ENCODE data around the gene ALDH2.
A peak's percentile ranks its signal among the peaks of the same experiment; 100 is the strongest.

The ALDH2 gene

GRCh38 chr12:111838353-111838752 lies 71.6 kb downstream of the ALDH2 start:
- H3K4me3 ChIP-seq (ENCODE audit: control insufficient read depth, low read depth, low read length): no peak overlapping the region
- no peak for TF ChIP-seq CTCF (IDR thresholded peaks at IDR 0.05; ENCODE audit: control insufficient read depth, insufficient read depth, low read depth, low read length, missing control alignments)
- DNase-seq (ENCODE audit: low read depth): no peak

GRCh38 chr12:111840807-111841206 lies 74.1 kb downstream of the ALDH2 start:
- peak overlapping the region; percentile 91 for H3K4me3 ChIP-seq (ENCODE audit: control insufficient read depth, low read depth, low read length)
- no peak for TF ChIP-seq CTCF (IDR thresholded peaks at IDR 0.05; ENCODE audit: control insufficient read depth, insufficient read depth, low read depth, low read length, missing control alignments)
- DNase-seq (ENCODE audit: low read depth): no peak

GRCh38 chr12:111841236-111841749 lies 74.6 kb downstream of the ALDH2 start:
- H3K4me3 ChIP-seq (ENCODE audit: control insufficient read depth, low read depth, low read length): peak overlapping the region; percentile 91
- no peak for TF ChIP-seq CTCF (IDR thresholded peaks at IDR 0.05; ENCODE audit: control insufficient read depth, insufficient read depth, low read depth, low read length, missing control alignments)
- DNase-seq (ENCODE audit: low read depth): no peak

GRCh38 chr12:111841750-111842555 lies 75.2 kb downstream of the ALDH2 start, which contains the start of gene MAPKAPK5:
Gene MAPKAPK5 (plus strand): TSS chr12:111842228. CDS start chr12:111842734, 506 bp downstream.
- peak within 1 kb of the TSS; percentile 91 for H3K4me3 ChIP-seq (ENCODE audit: control insufficient read depth, low read depth, low read length)
- peak; percentile 71 for DNase-seq (ENCODE audit: low read depth)
- no peak for TF ChIP-seq CTCF (IDR thresholded peaks at IDR 0.05; ENCODE audit: control insufficient read depth, insufficient read depth, low read depth, low read length, missing control alignments)

GRCh38 chr12:111842556-111843396 lies 76.0 kb downstream of the ALDH2 start:
- DNase-seq (ENCODE audit: low read depth): no peak
- H3K4me3 ChIP-seq (ENCODE audit: control insufficient read depth, low read depth, low read length): peak overlapping the region; percentile 91
- TF ChIP-seq CTCF (IDR thresholded peaks at IDR 0.05; ENCODE audit: control insufficient read depth, insufficient read depth, low read depth, low read length, missing control alignments): no peak

GRCh38 chr12:111846016-111846415 lies 79.3 kb downstream of the ALDH2 start:
- no peak overlapping the region for H3K4me3 ChIP-seq (ENCODE audit: control insufficient read depth, low read depth, low read length)
- no peak for DNase-seq (ENCODE audit: low read depth)
- TF ChIP-seq CTCF (IDR thresholded peaks at IDR 0.05; ENCODE audit: control insufficient read depth, insufficient read depth, low read depth, low read length, missing control alignments): no peak
